ENCODE results near the gene TYMP. TPM values are rescaled to one million over a fixed set of nuclear protein-coding genes. Genes with fewer than 3 reads are reported as not detected.

TYMP gene
- total and polyA plus RNA-seq, 2 donors (not counting 1 experiment from before 2014, with no cell fraction given) = 43.6 to 45.1 TPM

- no peak for ATAC-seq (ENCODE audit: low read depth)
- Mint-ChIP-seq H3K27me3 (no peaks in the 10 kb centered on the region), H3K27ac (no peak overlapping the region), H3K9me3 (ENCODE audit: insufficient read depth) (no peaks in the 10 kb centered on the region), H3K4me3 (no peak overlapping the region), H3K4me1 (peaks cover 21% of the 10 kb centered on the region)
- no peak for DNase-seq
- peaks cover 0 to 48% of the 10 kb centered on the region in 2 experiments for H3K36me3 ChIP-seq (replicated peaks in 1 of 2; ENCODE audit: control extremely low read depth in 1 of 2, control insufficient read depth in 1 of 2, extremely low read depth in 1 of 2, insufficient read depth in 2 of 2, low read length in 1 of 2)
- no peak overlapping the region for H3K4me2 ChIP-seq (replicated peaks; ENCODE audit: low read depth, low read length, poor library complexity, severe bottlenecking)
- 95% methylated on average over 22 of the region's 22 CpGs for WGBS (ENCODE audit: insufficient coverage)
- H3K9me3 ChIP-seq (ENCODE audit: control extremely low read depth in 1 of 3, control insufficient read depth in 2 of 3, insufficient read depth in 1 of 3, low read length in 2 of 3) = no peaks in the 10 kb centered on the region
- peaks cover 16 to 30% of the 10 kb centered on the region in 2 donors for H3K4me1 ChIP-seq (ENCODE audit: control insufficient read depth in 2 of 2, insufficient read depth in 2 of 2, low read length in 2 of 2)
- ChIA-PET POLR2A (interaction anchor here (0.7 kb wide), 1 partner anchor 23 kb away, joined by 3 read pairs; the partner anchor contains the start of gene KLHDC7B), CTCF (interaction anchor here (0.9 to 1.4 kb wide), 2 partner anchors 98 to 198 kb away, joined by 3 to 4 read pairs; no protein-coding TSS in a partner anchor)
- H3K79me2 ChIP-seq (ENCODE audit: control insufficient read depth, insufficient read depth, low read length) = peaks cover 56% of the 10 kb centered on the region
- intact Hi-C loops (cut with micrococcal nuclease) = no loop called here
- H3K4me3 ChIP-seq (ENCODE audit: control extremely low read depth in 1 of 5, extremely low read depth in 1 of 5, insufficient read depth in 1 of 5, low read depth in 2 of 5, low read length in 4 of 5) = no peak overlapping the region
- no peaks in the 10 kb centered on the region for H3K27me3 ChIP-seq (replicated peaks in 1 of 4; ENCODE audit: control extremely low read depth in 1 of 4, control insufficient read depth in 3 of 4, insufficient read depth in 4 of 4, low read length in 3 of 4)
- no peak overlapping the region for H3K27ac ChIP-seq (ENCODE audit: low read length in 2 of 2)
- H4K20me1 ChIP-seq (ENCODE audit: control insufficient read depth, insufficient read depth, low read length, poor library complexity, severe bottlenecking) = peaks cover 32% of the 10 kb centered on the region
- no peak overlapping the region for H3K9ac ChIP-seq (ENCODE audit: low read length)
- no peak overlapping the region for H2AFZ ChIP-seq (ENCODE audit: insufficient read depth, low read depth, low read length, poor library complexity, severe bottlenecking)
- TF ChIP-seq, protein P1, sequence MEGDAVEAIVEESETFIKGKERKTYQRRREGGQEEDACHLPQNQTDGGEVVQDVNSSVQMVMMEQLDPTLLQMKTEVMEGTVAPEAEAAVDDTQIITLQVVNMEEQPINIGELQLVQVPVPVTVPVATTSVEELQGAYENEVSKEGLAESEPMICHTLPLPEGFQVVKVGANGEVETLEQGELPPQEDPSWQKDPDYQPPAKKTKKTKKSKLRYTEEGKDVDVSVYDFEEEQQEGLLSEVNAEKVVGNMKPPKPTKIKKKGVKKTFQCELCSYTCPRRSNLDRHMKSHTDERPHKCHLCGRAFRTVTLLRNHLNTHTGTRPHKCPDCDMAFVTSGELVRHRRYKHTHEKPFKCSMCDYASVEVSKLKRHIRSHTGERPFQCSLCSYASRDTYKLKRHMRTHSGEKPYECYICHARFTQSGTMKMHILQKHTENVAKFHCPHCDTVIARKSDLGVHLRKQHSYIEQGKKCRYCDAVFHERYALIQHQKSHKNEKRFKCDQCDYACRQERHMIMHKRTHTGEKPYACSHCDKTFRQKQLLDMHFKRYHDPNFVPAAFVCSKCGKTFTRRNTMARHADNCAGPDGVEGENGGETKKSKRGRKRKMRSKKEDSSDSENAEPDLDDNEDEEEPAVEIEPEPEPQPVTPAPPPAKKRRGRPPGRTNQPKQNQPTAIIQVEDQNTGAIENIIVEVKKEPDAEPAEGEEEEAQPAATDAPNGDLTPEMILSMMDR (IDR thresholded peaks at IDR 0.05) = no peak
Observed at GRCh38 chr22:50522806-50523438, 6.9 kb downstream of the TYMP start.

DNA sequence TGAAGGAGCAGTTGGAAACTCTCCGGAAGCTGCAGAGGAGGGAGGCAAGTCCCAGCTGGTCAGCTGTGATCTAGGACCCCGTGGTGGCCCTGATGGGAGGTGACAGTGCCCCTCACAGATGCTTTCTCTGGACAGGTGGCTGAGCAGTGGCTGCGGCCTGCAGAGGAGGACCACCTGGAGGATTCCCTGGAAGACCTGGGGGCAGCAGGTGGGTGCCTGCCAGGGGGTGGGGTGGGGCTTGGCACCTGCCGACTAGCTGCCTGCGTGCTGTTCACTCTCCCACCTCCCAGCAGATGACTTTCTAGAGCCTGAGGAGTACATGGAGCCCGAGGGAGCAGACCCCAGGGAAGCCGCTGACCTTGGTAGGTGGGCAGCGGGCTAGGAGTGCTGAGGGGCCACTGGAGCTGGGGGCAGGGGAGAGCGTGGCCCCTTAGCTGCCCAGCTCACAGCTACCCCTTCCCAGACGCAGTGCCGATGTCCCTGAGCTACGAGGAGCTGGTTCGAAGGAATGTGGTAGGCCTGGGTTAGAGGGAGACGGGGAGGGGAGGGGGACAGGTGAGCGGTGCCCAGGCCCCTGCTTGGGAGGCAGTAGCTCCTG lies 7.5 kb downstream of the TYMP start:
- POLR2A ChIA-PET = interaction anchor here (0.7 kb wide), 1 partner anchor 23 kb away, joined by 3 read pairs; the partner anchor contains the start of gene KLHDC7B
- no peak for DNase-seq
- no peak for TF ChIP-seq EZH2 (IDR thresholded peaks at IDR 0.05; ENCODE audit: borderline replicate concordance, insufficient read depth, low read depth, low read length, poor library complexity, severe bottlenecking)
- TF ChIP-seq, protein P1 (IDR thresholded peaks at IDR 0.05) = no peak
- H3K4me3 Mint-ChIP-seq = no peak overlapping the region
- Histone ChIP-seq H4K20me1 (ENCODE audit: control insufficient read depth, insufficient read depth, low read length, poor library complexity, severe bottlenecking) (peaks cover 38% of the 10 kb centered on the region), H2AFZ (ENCODE audit: insufficient read depth, low read depth, low read length, poor library complexity, severe bottlenecking) (no peak overlapping the region), H3K79me2 (ENCODE audit: control insufficient read depth, insufficient read depth, low read length) (peaks cover 62% of the 10 kb centered on the region), H3K4me3 (ENCODE audit: control extremely low read depth in 1 of 5, extremely low read depth in 1 of 5, insufficient read depth in 1 of 5, low read depth in 2 of 5, low read length in 4 of 5) (no peak overlapping the region), H3K36me3 (replicated peaks in 1 of 2; ENCODE audit: control extremely low read depth in 1 of 2, control insufficient read depth in 1 of 2, extremely low read depth in 1 of 2, insufficient read depth in 2 of 2, low read length in 1 of 2) (peaks cover 0 to 54% of the 10 kb centered on the region in 2 experiments), H3K27me3 (replicated peaks in 1 of 4; ENCODE audit: control extremely low read depth in 1 of 4, control insufficient read depth in 3 of 4, insufficient read depth in 4 of 4, low read length in 3 of 4) (no peaks in the 10 kb centered on the region), H3K4me1 (ENCODE audit: control insufficient read depth in 2 of 2, insufficient read depth in 2 of 2, low read length in 2 of 2) (peaks cover 13 to 24% of the 10 kb centered on the region in 2 donors), H3K27ac (ENCODE audit: low read length in 2 of 2) (no peak overlapping the region), H3K9ac (ENCODE audit: low read length) (no peak overlapping the region), H3K9me3 (ENCODE audit: control extremely low read depth in 1 of 3, control insufficient read depth in 2 of 3, insufficient read depth in 1 of 3, low read length in 2 of 3) (no peaks in the 10 kb centered on the region), H3K4me2 (replicated peaks; ENCODE audit: low read depth, low read length, poor library complexity, severe bottlenecking) (no peak overlapping the region)
- ATAC-seq (ENCODE audit: low read depth) = no peak
- H3K27ac Mint-ChIP-seq = no peak overlapping the region
- intact Hi-C loops (cut with micrococcal nuclease) = no loop called here
- CTCF ChIA-PET = interaction anchor here (0.9 to 1.4 kb wide), 2 partner anchors 99 to 197 kb away, joined by 3 to 4 read pairs; no protein-coding TSS in a partner anchor
- H3K9me3 Mint-ChIP-seq (ENCODE audit: insufficient read depth) = no peaks in the 10 kb centered on the region
- WGBS (ENCODE audit: insufficient coverage) = 98% methylated on average over 11 of the region's 15 CpGs
- H3K27me3 Mint-ChIP-seq = no peaks in the 10 kb centered on the region
- peaks cover 14% of the 10 kb centered on the region for H3K4me1 Mint-ChIP-seq

All from B cell (primary cell).